Measurements from ENCODE around the gene OXNAD1.
A peak's percentile ranks its signal among the peaks of the same experiment; 100 is the strongest.

Gene OXNAD1

DNA sequence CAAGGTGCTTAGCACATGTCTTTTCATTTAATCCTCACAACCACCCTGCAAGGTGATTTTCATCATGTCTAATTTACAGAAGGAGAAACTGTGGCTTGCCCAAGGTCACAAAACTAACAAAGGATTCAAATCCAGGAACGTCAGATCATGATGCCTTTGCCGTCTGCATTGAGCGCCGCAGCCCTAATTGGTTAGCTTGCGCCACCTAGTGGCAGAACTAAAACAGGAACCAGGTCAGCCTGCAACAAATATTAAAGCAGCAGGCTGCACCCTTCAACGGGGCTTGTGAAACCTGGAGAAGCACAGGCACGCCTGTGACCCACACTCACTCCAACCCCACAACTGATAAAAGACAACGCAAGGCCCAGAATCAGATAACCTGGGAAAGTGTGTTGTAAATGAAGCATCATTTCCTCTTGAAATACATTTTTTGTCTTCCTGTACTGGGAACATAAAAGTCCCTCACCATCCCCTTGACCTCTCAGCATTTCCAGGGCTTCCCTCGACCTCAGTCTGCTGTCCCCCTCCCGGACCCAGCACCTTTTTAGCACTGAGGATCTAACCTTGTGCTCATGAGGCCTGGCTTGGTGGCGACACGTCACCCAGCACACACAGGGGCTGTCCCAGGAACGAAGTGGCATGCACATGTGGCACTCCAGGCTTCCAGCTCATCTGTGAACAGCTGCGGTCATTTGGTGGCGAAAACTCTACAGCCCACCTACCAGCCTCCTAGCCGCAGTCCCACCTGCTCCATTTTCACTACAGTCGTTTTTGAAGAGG is 17.5 kb upstream of the OXNAD1 start:
- no peak overlapping the region for H2BK5ac ChIP-seq (ENCODE audit: low read depth, low read length, poor library complexity, severe bottlenecking)
- H2BK120ac ChIP-seq (ENCODE audit: low read depth, low read length): no peak overlapping the region
- H3K23ac ChIP-seq (ENCODE audit: low read length in 2 of 2): no peak overlapping the region
- H3K27ac ChIP-seq (ENCODE audit: low read length, poor library complexity, severe bottlenecking): no peak overlapping the region
- peak overlapping the region in 1 of 2 experiments; percentile 26 for H3K14ac ChIP-seq (ENCODE audit: low read length in 2 of 2)
- H2BK12ac ChIP-seq (ENCODE audit: low read length in 2 of 2): peak overlapping the region; percentile 79 to 95
- peaks cover 3% of the 10 kb centered on the region for H3K4me1 ChIP-seq (ENCODE audit: control insufficient read depth, insufficient read depth, low read depth, low read length)
- peak overlapping the region in 1 of 2 experiments; percentile 25 for H3K18ac ChIP-seq (ENCODE audit: low read depth in 1 of 2, low read length in 2 of 2)
- H3K79me1 ChIP-seq (replicated peaks; ENCODE audit: low read length, poor library complexity, severe bottlenecking): no peaks in the 10 kb centered on the region
- peak overlapping the region; percentile 86 for H4K8ac ChIP-seq (ENCODE audit: low read length)
- H2BK15ac ChIP-seq (ENCODE audit: low read depth, poor library complexity, severe bottlenecking): no peak overlapping the region
- H3K4me2 ChIP-seq (ENCODE audit: low read length, poor library complexity, severe bottlenecking): no peak overlapping the region
- WGBS: 45% methylated on average over 14 of the region's 17 CpGs
- peak overlapping the region; percentile 66 for H3K9ac ChIP-seq (ENCODE audit: low read length)
- H2AK5ac ChIP-seq (ENCODE audit: low read length, severe bottlenecking): peak overlapping the region; percentile 15
- DNase-seq: peak; percentile 82
- no peaks in the 10 kb centered on the region for H3K36me3 ChIP-seq (ENCODE audit: control insufficient read depth in 1 of 2, insufficient read depth in 2 of 2, low read depth in 1 of 2, low read length in 2 of 2)
- peak overlapping the region; percentile 44 for H2AFZ ChIP-seq (ENCODE audit: low read depth, low read length)
- H3K27me3 ChIP-seq (ENCODE audit: control insufficient read depth in 1 of 2, insufficient read depth in 1 of 2, low read length in 2 of 2): no peaks in the 10 kb centered on the region
- no peak overlapping the region for H3K4me3 ChIP-seq (ENCODE audit: insufficient read depth in 1 of 2, low read depth in 1 of 2, low read length in 2 of 2)
- H4K91ac ChIP-seq (ENCODE audit: low read length): peak overlapping the region; percentile 62
- H3K9me3 ChIP-seq (ENCODE audit: control insufficient read depth, low read length): no peaks in the 10 kb centered on the region
- peak overlapping the region in 1 of 2 experiments; percentile 15 for H3K4ac ChIP-seq (ENCODE audit: low read depth in 1 of 2, low read length in 2 of 2)

DNA sequence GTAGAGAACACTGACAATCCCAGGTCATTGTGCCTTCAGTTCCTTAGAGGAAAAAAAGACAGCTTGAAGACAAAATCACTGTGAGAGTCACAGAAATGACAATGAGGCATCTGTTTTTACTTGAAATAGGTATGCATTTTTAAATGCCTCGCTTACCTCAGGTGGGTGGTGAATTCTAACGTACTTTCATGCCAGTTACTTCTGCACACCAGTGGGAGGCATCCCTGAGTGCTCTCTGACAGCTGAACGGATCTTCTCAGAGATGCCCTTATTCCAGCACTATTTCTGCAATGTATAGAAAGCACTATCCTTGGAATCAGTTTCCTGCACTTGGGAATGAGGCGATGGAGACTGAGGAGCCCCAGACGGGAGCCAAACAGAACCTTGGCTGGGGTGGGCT is 16.5 kb upstream of the OXNAD1 start:
- H3K79me1 ChIP-seq (replicated peaks; ENCODE audit: low read length, poor library complexity, severe bottlenecking): no peaks in the 10 kb centered on the region
- no peak overlapping the region for H3K18ac ChIP-seq (ENCODE audit: low read depth in 1 of 2, low read length in 2 of 2)
- no peak for DNase-seq
- no peak overlapping the region for H4K91ac ChIP-seq (ENCODE audit: low read length)
- no peaks in the 10 kb centered on the region for H3K36me3 ChIP-seq (ENCODE audit: control insufficient read depth in 1 of 2, insufficient read depth in 2 of 2, low read depth in 1 of 2, low read length in 2 of 2)
- no peak overlapping the region for H3K27ac ChIP-seq (ENCODE audit: low read length, poor library complexity, severe bottlenecking)
- H2AFZ ChIP-seq (ENCODE audit: low read depth, low read length): no peak overlapping the region
- no peak overlapping the region for H2BK5ac ChIP-seq (ENCODE audit: low read depth, low read length, poor library complexity, severe bottlenecking)
- H4K8ac ChIP-seq (ENCODE audit: low read length): no peak overlapping the region
- no peak overlapping the region for H3K14ac ChIP-seq (ENCODE audit: low read length in 2 of 2)
- no peak overlapping the region for H3K4ac ChIP-seq (ENCODE audit: low read depth in 1 of 2, low read length in 2 of 2)
- 99% methylated on average over 5 of the region's 5 CpGs for WGBS
- no peak overlapping the region for H2BK12ac ChIP-seq (ENCODE audit: low read length in 2 of 2)
- no peaks in the 10 kb centered on the region for H3K27me3 ChIP-seq (ENCODE audit: control insufficient read depth in 1 of 2, insufficient read depth in 1 of 2, low read length in 2 of 2)
- H3K9ac ChIP-seq (ENCODE audit: low read length): peak overlapping the region; percentile 66
- H2BK15ac ChIP-seq (ENCODE audit: low read depth, poor library complexity, severe bottlenecking): no peak overlapping the region
- no peak overlapping the region for H3K23ac ChIP-seq (ENCODE audit: low read length in 2 of 2)
- no peak overlapping the region for H3K4me2 ChIP-seq (ENCODE audit: low read length, poor library complexity, severe bottlenecking)
- H2BK120ac ChIP-seq (ENCODE audit: low read depth, low read length): no peak overlapping the region
- no peak overlapping the region for H3K4me3 ChIP-seq (ENCODE audit: insufficient read depth in 1 of 2, low read depth in 1 of 2, low read length in 2 of 2)
- no peaks in the 10 kb centered on the region for H3K9me3 ChIP-seq (ENCODE audit: control insufficient read depth, low read length)
- peaks cover 3% of the 10 kb centered on the region for H3K4me1 ChIP-seq (ENCODE audit: control insufficient read depth, insufficient read depth, low read depth, low read length)
- H2AK5ac ChIP-seq (ENCODE audit: low read length, severe bottlenecking): no peak overlapping the region

DNA sequence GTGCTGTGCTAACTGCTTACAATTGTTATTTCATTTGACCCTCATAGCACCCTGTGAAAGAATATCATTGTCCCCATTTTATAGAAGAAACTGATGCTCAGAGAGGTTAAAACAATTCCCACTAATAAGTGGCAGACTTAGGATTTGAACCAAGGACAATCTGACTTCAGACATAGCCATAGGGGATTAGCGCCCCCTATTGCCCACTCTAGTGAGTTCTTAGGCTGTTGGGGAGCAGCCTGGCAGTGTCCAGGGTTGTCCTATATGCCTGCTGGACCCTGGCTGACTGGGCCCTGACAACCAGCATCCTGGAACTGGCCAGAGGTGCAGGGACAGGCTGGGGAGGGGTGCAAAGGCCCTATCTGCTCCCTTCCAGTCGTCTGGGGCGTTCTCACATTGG is 15.7 kb upstream of the OXNAD1 start:
- DNase-seq: peak; percentile 38
- 29% methylated on average over 3 of the region's 3 CpGs for WGBS
- peak overlapping the region; percentile 96 for H2BK15ac ChIP-seq (ENCODE audit: low read depth, poor library complexity, severe bottlenecking)
- no peak overlapping the region for H2BK120ac ChIP-seq (ENCODE audit: low read depth, low read length)
- no peak overlapping the region for H3K4me3 ChIP-seq (ENCODE audit: insufficient read depth in 1 of 2, low read depth in 1 of 2, low read length in 2 of 2)
- H3K18ac ChIP-seq (ENCODE audit: low read depth in 1 of 2, low read length in 2 of 2): no peak overlapping the region
- H3K36me3 ChIP-seq (ENCODE audit: control insufficient read depth in 1 of 2, insufficient read depth in 2 of 2, low read depth in 1 of 2, low read length in 2 of 2): no peaks in the 10 kb centered on the region
- H2BK5ac ChIP-seq (ENCODE audit: low read depth, low read length, poor library complexity, severe bottlenecking): no peak overlapping the region
- peaks cover 3% of the 10 kb centered on the region for H3K4me1 ChIP-seq (ENCODE audit: control insufficient read depth, insufficient read depth, low read depth, low read length)
- no peaks in the 10 kb centered on the region for H3K79me1 ChIP-seq (replicated peaks; ENCODE audit: low read length, poor library complexity, severe bottlenecking)
- H4K8ac ChIP-seq (ENCODE audit: low read length): peak overlapping the region; percentile 63
- no peak overlapping the region for H2AFZ ChIP-seq (ENCODE audit: low read depth, low read length)
- H3K4ac ChIP-seq (ENCODE audit: low read depth in 1 of 2, low read length in 2 of 2): no peak overlapping the region
- H3K23ac ChIP-seq (ENCODE audit: low read length in 2 of 2): no peak overlapping the region
- no peak overlapping the region for H2AK5ac ChIP-seq (ENCODE audit: low read length, severe bottlenecking)
- H4K91ac ChIP-seq (ENCODE audit: low read length): no peak overlapping the region
- H3K14ac ChIP-seq (ENCODE audit: low read length in 2 of 2): no peak overlapping the region
- no peaks in the 10 kb centered on the region for H3K27me3 ChIP-seq (ENCODE audit: control insufficient read depth in 1 of 2, insufficient read depth in 1 of 2, low read length in 2 of 2)
- no peak overlapping the region for H3K4me2 ChIP-seq (ENCODE audit: low read length, poor library complexity, severe bottlenecking)
- no peaks in the 10 kb centered on the region for H3K9me3 ChIP-seq (ENCODE audit: control insufficient read depth, low read length)
- no peak overlapping the region for H3K27ac ChIP-seq (ENCODE audit: low read length, poor library complexity, severe bottlenecking)
- H2BK12ac ChIP-seq (ENCODE audit: low read length in 2 of 2): no peak overlapping the region
- H3K9ac ChIP-seq (ENCODE audit: low read length): no peak overlapping the region

DNA sequence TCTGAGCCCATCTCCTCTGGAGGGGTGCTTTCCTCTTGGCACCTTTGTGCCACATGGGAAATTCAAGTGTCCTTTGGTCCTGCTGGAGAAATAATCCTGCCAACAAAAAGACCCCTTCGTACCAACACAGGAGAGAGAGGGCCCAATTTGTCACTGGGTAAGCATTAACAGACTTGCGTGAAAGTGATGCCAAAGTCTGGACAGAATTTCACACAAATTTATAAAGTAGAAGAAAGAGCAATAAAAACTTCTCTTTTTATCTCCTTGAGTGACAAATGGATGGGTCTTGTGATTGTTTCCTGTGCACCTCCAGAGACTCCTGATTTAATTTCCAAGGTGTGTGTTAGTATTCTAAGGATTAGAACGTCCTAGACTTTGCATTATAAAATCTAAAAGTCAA is 15.1 kb upstream of the OXNAD1 start:
- no peak overlapping the region for H4K8ac ChIP-seq (ENCODE audit: low read length)
- no peak overlapping the region for H2BK5ac ChIP-seq (ENCODE audit: low read depth, low read length, poor library complexity, severe bottlenecking)
- H3K9ac ChIP-seq (ENCODE audit: low read length): no peak overlapping the region
- no peak overlapping the region for H2BK15ac ChIP-seq (ENCODE audit: low read depth, poor library complexity, severe bottlenecking)
- no peak overlapping the region for H3K18ac ChIP-seq (ENCODE audit: low read depth in 1 of 2, low read length in 2 of 2)
- no peak for DNase-seq
- no peaks in the 10 kb centered on the region for H3K27me3 ChIP-seq (ENCODE audit: control insufficient read depth in 1 of 2, insufficient read depth in 1 of 2, low read length in 2 of 2)
- H3K14ac ChIP-seq (ENCODE audit: low read length in 2 of 2): no peak overlapping the region
- no peak overlapping the region for H2AFZ ChIP-seq (ENCODE audit: low read depth, low read length)
- 60% methylated on average over 2 of the region's 3 CpGs for WGBS
- H2AK5ac ChIP-seq (ENCODE audit: low read length, severe bottlenecking): no peak overlapping the region
- H3K4me3 ChIP-seq (ENCODE audit: insufficient read depth in 1 of 2, low read depth in 1 of 2, low read length in 2 of 2): no peak overlapping the region
- no peak overlapping the region for H2BK12ac ChIP-seq (ENCODE audit: low read length in 2 of 2)
- H3K23ac ChIP-seq (ENCODE audit: low read length in 2 of 2): no peak overlapping the region
- H3K9me3 ChIP-seq (ENCODE audit: control insufficient read depth, low read length): no peaks in the 10 kb centered on the region
- no peak overlapping the region for H2BK120ac ChIP-seq (ENCODE audit: low read depth, low read length)
- no peak overlapping the region for H3K4me2 ChIP-seq (ENCODE audit: low read length, poor library complexity, severe bottlenecking)
- H3K4me1 ChIP-seq (ENCODE audit: control insufficient read depth, insufficient read depth, low read depth, low read length): peaks cover 3% of the 10 kb centered on the region
- H3K4ac ChIP-seq (ENCODE audit: low read depth in 1 of 2, low read length in 2 of 2): no peak overlapping the region
- no peak overlapping the region for H4K91ac ChIP-seq (ENCODE audit: low read length)
- H3K36me3 ChIP-seq (ENCODE audit: control insufficient read depth in 1 of 2, insufficient read depth in 2 of 2, low read depth in 1 of 2, low read length in 2 of 2): no peaks in the 10 kb centered on the region
- no peak overlapping the region for H3K27ac ChIP-seq (ENCODE audit: low read length, poor library complexity, severe bottlenecking)
- H3K79me1 ChIP-seq (replicated peaks; ENCODE audit: low read length, poor library complexity, severe bottlenecking): no peaks in the 10 kb centered on the region

All from mesenchymal stem cell (in vitro differentiated cells and primary cell).